GM12891 (cell line): ENCODE data around the gene TMEM145.

ENCODE experiments used
- DNase-seq: peaks from one replicate; pipeline ENCODE4 v3.0.0; 2011; ENCODE audit warnings: low spot score; ENCODE audit not compliant: insufficient read length
- FAIRE-seq: peaks from 2 replicates; lab custom pipeline; 2011; peaks lifted over from hg19 to GRCh38; lab: Jason Lieb, UNC
- PAX5 ChIP-seq: IDR thresholded peaks from 2 replicates; pipeline ENCODE4 v1.6.1; 2011; ENCODE audit warnings: low read length, moderate library complexity, mild to moderate bottlenecking; ENCODE audit not compliant: insufficient read depth, severe bottlenecking
- POLR2A ChIP-seq: IDR thresholded peaks from 2 replicates; pipeline ENCODE4 v1.6.1; 2011; ENCODE audit warnings: low read depth, low read length, control low read depth
- POLR2AphosphoS5 ChIP-seq: IDR thresholded peaks from 2 replicates; pipeline ENCODE4 v1.6.1; 2011; ENCODE audit warnings: low read depth, low read length, control low read depth
- POU2F2 ChIP-seq: IDR thresholded peaks from 2 replicates; pipeline ENCODE4 v1.6.1; 2011; ENCODE audit warnings: low read depth, mild to moderate bottlenecking, control low read depth, low read length, moderate library complexity
- SPI1 ChIP-seq: IDR thresholded peaks from 2 replicates; pipeline ENCODE4 v1.6.1; 2011; ENCODE audit warnings: low read depth, low read length, control low read depth
- TAF1 ChIP-seq: IDR thresholded peaks from 2 replicates; pipeline ENCODE4 v1.6.1; 2011; ENCODE audit warnings: low read depth, low read length, control low read depth

Gene TMEM145

GRCh38 chr19:42355896-42356295 lies 42.8 kb downstream of the TMEM145 start:
- DNase-seq (no peak), FAIRE-seq (no peak)
- TF ChIP-seq POLR2A (no peak), TAF1 (no peak), POU2F2 (no peak), PAX5 (no peak), POLR2AphosphoS5 (no peak), SPI1 (no peak)

- DNase-seq (no peak), FAIRE-seq (no peak)
- TF ChIP-seq SPI1 (no peak), POU2F2 (no peak), TAF1 (no peak), PAX5 (no peak), POLR2AphosphoS5 (no peak), POLR2A (no peak)
These were observed 43.6 kb downstream of the TMEM145 start for GRCh38 chr19:42356686-42357085.

- no peak for TF ChIP-seq POLR2AphosphoS5
- no peak for TF ChIP-seq TAF1
- no peak for TF ChIP-seq SPI1
- no peak for TF ChIP-seq PAX5
- TF ChIP-seq POU2F2, result no peak
- TF ChIP-seq POLR2A, result no peak
- DNase-seq (no peak), FAIRE-seq (no peak)
These were observed 44.2 kb downstream of the TMEM145 start for GRCh38 chr19:42357290-42357689.

GRCh38 chr19:42360787-42361544 lies 47.9 kb downstream of the TMEM145 start:
- FAIRE-seq, result no peak
- DNase-seq, result no peak

GRCh38 chr19:42361545-42361910 lies 48.4 kb downstream of the TMEM145 start:
- no peak for DNase-seq
- FAIRE-seq, result no peak
- TF ChIP-seq POU2F2 (no peak), PAX5 (no peak), TAF1 (no peak), POLR2A (no peak), SPI1 (no peak), POLR2AphosphoS5 (no peak)

More at GRCh38 chr19:42360787-42361544, 47.9 kb downstream of the TMEM145 start:
- TF ChIP-seq POU2F2 (no peak), TAF1 (no peak), POLR2AphosphoS5 (no peak), POLR2A (no peak), SPI1 (no peak), PAX5 (no peak)

- DNase-seq, result no peak
- FAIRE-seq, result no peak
- TF ChIP-seq POLR2AphosphoS5, result no peak
- TF ChIP-seq POLR2A, result no peak
- no peak for TF ChIP-seq POU2F2
- TF ChIP-seq PAX5, result no peak
- no peak for TF ChIP-seq TAF1
- TF ChIP-seq SPI1, result no peak
These were observed 49.2 kb downstream of the TMEM145 start for GRCh38 chr19:42362342-42362741.

GRCh38 chr19:42362891-42363440 lies 49.9 kb downstream of the TMEM145 start:
- DNase-seq, result no peak
- FAIRE-seq, result no peak
- TF ChIP-seq POLR2AphosphoS5 (no peak), POLR2A (no peak), POU2F2 (no peak), PAX5 (no peak), SPI1 (no peak), TAF1 (no peak)

- DNase-seq, result peak; percentile 68
- TF ChIP-seq PAX5, result peak; percentile 68
- no peak for TF ChIP-seq POLR2A
- TF ChIP-seq SPI1, result peak; percentile 68
- FAIRE-seq, result peak; percentile 72
These were observed 50.7 kb downstream of the TMEM145 start for GRCh38 chr19:42363614-42364346.

- no peak for DNase-seq
- TF ChIP-seq POLR2AphosphoS5, result no peak
- no peak for TF ChIP-seq POU2F2
- no peak for TF ChIP-seq TAF1
- FAIRE-seq, result no peak
These were observed 53.6 kb downstream of the TMEM145 start for GRCh38 chr19:42366673-42367072.

GRCh38 chr19:42367929-42368328 lies 54.8 kb downstream of the TMEM145 start:
- DNase-seq, result no peak
- no peak for FAIRE-seq
- no peak for TF ChIP-seq POLR2A
- TF ChIP-seq POU2F2, result no peak
- no peak for TF ChIP-seq PAX5
